ENCODE results near the gene CNOT4. TPM values are rescaled to one million over a fixed set of nuclear protein-coding genes. Genes with fewer than 3 reads are reported as not detected.

CNOT4 gene
- total RNA-seq, 1 donor from 2014 or later: 26.0 TPM

DNA sequence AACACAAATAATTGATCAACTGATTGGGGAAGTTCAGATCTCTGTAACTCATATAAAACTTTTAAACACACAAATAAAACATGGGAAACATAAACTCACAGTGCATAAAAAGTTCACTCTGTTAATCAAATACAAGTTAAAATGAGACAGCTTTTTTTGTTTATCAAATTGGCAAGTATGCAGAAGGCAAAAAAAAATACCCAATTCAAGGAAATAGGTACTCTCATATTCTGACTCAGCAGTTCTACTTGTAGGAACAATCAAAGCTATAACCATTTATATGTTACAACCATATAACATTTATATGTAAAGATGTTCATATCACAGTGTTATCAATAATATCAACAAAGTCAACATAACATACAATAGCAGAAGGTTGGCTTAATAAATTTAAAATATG lies 102.0 kb downstream of the CNOT4 start:
- intact Hi-C loops (cut with micrococcal nuclease): no loop called here

DNA sequence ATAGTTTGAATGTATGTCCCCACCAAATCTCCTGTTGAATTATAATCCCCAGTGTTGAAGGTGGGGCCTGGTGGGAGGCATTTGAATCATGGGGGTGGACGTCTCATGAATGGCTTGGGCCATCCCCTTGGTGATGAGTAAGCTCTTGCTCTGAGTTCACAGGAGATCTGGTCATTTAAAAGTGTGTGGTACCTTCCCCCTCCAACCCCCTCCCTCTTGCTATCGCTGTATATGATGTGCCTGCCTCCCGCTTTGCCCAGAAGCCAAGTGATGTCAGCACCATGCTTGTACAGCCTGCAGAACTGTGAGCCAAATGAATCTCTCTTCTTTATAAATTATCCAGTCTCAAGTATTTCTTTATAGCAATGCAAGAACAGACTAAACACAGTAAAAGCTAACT lies 103.0 kb downstream of the CNOT4 start:
- intact Hi-C loops (cut with micrococcal nuclease): no loop called here

DNA sequence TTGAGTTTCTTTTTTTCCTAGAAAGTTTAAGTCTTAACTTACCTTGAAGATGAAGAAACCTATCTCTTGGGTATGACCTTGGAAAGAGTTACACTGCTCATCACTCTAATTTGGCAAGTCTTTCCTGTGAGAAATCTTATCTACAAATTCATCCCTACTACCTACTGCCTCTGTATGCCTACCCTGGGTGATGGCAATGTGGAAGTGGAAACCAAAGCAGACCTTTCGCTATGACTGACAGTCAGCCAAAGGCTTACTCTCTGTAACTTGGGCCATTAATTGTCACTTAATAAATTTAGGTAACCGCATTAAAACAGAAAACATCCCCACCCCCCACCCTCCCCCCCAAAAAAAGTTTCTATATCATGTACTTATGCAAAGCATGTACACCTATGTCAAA lies 103.9 kb downstream of the CNOT4 start:
- intact Hi-C loops (cut with micrococcal nuclease): no loop called here

DNA sequence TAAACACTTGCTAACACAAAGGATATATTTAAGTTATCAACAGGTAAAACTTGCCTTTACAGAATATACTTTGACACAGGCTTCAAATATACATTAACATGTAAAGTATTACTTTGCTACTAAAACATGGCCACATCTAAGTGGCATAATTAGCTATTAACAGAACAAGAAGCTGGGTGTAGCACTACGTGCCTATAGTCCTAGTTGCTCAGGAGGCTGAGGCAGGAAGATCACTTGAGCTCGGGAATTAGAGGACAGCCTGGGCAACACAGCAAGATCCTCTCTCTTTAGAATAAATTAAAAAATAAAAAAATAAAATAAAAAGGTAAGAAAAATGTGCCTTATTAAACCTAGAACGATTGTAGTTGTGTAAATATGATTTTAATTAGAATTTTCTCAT lies 106.6 kb downstream of the CNOT4 start:
- intact Hi-C loops (cut with micrococcal nuclease): no loop called here

DNA sequence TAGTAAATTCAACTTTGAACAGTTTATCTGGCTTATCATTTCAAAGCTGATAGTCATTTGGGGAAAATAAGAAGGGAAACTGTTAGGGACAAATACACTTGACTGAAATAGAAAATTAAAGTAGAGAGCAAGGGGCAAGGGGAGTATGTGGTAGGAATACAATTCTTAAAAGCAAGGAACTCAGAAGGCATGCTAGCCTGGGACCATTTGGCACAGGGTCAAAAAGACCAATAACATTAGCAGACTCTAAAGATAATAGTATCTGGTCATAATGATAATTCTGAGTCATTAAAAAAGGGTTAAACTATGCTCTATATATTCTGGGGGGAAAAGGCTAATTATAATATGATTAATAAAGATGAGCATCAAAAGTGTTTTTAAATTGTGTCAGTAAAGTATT lies 112.2 kb downstream of the CNOT4 start:
- intact Hi-C loops (cut with micrococcal nuclease): no loop called here

DNA sequence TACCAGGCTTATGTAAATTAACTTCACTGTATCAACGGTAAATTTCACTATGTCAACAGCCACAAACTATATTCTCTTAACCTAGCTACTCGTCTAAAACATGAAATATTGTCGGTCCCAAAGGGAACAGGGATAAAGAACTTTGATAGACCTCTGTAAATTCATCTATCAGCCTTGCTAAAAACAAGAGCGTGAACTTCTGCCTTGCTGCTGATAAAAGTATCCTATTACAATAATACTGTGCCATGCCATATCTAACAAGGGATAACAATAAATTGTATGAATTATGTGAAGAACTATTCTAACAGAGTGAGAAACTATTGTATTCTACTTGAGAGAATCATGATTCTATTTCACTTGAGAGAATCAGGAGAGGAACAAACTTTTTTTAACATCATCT lies 117.2 kb downstream of the CNOT4 start:
- intact Hi-C loops (cut with micrococcal nuclease): no loop called here

DNA sequence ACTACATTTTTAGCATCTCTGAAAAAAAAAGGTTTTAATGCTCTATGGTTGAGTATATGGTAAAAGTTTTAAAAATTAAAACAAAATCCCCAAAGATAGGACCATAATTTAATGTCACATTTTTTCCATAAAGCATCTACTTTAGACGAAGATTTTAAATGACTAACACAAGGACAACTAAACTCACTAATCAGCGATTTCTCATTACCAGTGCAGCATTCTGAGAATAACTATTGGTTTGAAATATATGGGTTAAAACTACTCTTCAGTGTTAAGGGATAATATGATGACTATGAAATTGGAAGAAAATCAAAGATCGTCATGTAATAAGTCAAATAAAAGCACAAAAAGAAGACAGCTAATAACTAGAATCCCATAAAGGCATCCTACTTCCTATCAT lies 118.4 kb downstream of the CNOT4 start:
- intact Hi-C loops (cut with micrococcal nuclease): no loop called here

DNA sequence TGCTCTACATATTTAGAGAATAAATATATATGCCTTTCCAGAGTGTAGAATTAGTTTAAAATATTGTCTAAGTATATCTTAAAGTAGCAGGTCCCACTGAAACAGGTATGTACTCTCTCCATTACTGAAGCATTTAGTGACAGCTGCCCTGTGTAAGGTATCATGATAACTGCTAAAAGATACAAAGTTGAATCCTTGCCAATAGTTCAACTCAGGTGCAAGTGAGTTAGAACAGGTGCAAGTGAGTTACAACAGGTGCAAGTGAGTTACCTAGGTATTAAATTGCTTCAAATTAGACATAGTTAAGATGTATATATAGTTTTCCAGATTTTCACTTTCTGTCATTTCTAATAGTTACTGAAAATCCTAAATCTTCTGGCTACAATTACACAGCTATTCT lies 119.1 kb downstream of the CNOT4 start:
- intact Hi-C loops (cut with micrococcal nuclease): no loop called here

DNA sequence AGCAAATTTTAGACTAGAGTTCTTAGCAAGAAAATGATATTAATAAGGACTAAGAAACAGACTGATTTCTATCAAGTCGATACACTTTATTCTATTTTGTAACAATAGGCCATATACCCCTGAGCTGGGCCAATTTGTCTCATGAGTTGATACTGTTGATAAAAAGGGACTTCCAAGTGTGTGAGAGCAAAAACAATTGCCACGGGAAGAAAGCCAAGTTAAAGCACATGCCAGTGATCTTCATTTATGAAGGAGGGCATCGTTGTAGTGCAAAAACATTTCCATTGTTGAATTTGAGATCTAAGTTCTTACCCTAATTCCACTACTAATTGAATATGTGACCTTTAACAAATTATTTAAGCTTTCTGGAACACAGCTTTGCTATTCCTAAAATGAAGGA lies 119.9 kb downstream of the CNOT4 start:
- intact Hi-C loops (cut with micrococcal nuclease): no loop called here

DNA sequence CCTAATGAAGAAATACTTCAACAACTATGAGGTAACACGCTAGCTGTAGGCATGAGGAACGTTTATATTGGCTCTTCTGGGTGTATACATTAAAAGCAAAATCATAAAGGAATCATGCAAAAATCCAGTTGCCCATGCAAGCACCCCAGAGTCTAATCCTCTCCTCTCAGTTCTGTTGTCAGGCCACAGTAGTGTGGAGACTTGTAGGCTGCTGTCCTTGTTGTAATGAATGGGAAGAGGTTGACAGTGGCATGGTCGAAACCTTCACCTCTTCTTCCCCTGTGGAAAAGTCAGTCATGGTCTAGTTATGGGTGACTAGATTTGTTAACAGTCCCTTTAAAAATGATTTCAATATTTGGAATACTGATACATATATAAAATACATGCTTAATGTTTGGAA lies 121.3 kb downstream of the CNOT4 start:
- intact Hi-C loops (cut with micrococcal nuclease): no loop called here

DNA sequence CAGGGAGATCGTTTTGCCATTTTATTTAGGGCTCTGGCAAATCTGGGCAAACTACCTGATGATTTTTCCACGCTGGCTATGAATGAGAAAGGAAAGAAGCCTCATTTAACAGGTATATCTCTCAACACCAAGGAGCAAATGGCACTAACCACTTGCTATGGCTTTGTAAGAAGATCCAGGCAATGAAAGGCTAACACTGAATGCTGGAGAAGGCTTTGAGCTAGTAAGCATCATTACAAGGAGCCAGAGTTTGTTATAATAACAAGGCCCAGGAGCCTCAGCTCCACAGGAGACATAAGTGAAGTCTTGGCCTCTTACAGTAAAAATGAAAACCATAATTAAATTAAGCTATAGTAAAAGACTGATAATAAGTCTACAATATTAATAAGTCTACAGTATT lies 123.1 kb downstream of the CNOT4 start:
- intact Hi-C loops (cut with micrococcal nuclease): no loop called here

DNA sequence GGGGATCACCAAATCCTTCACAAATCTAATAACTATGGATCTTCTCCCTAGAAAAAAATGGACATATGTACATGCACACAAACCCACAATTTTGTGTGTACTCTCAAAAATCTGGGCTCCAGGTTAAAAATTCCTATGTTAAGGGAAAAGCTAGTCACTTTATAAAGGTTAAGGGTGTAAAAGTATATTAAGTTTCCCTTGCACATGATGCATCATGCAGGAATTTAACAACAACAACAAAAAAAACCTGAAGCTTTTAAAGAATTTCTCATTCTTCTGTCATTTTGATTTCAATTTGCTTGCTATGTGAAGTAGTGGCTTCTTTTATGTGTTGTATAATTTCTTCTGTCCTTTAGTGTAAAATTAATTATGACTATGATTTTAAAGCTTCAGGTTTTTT lies 123.7 kb downstream of the CNOT4 start:
- intact Hi-C loops (cut with micrococcal nuclease): no loop called here

DNA sequence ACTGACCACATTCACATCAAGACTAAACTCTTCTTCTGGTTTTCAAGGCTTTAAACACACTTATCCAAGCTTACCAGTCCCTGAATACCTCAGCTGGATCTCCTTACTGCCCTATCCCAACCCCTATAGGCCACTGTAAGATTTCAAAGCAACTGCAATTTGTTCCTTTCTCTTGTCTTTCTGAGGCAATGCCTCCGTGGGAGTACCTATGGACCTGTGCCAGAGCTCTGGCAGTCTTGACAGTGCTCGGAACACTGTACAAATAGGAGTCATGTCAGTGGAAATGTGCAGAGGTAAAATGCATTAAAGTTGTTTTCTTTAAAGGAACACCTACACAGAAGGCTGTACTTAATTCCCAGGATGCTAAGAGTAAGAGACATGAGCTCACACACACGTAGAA lies 124.7 kb downstream of the CNOT4 start:
- intact Hi-C loops (cut with micrococcal nuclease): no loop called here

DNA sequence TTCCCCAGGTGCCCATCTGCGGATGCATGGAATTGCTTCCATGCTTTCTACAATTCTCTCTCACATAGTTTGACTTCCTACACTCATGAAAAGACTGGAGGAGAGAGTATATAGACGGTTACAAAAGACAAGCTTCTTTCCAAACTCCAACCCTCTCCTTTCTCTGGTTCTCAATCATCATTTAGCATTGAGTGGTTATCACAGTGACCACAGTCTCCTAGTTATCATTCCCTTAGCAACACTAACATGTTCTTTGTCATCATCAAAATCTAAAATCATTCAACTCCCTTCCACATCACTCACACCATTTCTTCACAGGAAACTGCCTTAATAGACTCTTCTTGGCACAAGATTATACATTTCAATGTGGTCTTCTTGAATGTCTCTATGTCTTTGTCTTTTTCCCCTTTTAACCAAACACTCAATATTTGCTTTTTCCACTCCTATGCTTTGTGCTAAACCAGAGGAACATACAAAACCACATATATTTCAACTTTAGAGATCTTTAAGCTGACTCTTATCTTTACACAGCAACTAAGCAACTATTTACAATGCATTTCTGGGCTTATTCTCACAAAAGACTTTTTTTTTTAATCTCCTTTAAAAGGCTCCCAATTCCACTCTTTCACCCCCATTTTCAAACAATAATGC lies 126.3 kb downstream of the CNOT4 start:
- intact Hi-C loops (cut with micrococcal nuclease): no loop called here

DNA sequence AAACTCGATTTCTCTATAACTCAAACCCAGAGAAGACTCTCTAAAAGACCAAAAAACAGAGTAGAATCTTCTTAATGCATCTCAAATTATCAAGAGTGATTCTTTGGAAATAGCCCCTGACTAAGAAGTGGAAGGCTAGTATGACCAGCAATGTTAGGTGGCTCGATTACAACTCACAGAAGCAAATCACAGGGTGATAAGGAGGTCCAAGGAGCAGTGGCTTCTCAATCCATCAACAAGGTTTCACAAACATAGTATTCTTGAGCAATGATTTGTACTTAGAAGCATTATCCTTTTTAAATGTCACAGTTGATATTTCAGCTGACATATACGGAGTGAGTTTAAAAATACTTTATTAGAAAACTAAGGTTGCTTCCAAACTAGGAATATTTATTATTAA lies 127.7 kb downstream of the CNOT4 start:
- intact Hi-C loops (cut with micrococcal nuclease): no loop called here

DNA sequence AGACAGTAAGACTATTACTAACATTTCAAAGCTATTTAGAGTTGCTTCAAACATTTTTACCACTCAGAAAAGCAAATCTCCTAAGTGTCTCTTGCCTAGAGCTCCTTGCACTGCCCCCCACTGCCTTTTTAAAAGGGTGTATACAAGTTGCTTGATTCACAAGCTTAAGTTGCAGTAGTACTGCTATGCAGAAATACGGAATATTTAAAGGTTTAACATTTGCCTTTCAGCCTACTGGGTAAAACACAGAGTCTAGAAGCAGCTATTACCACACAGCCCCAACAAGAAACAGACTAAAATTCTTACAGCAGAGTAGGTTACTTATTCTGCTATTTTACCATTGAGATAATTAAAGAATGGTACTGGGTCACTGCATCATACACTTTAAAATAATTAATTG lies 128.5 kb downstream of the CNOT4 start:
- intact Hi-C loops (cut with micrococcal nuclease): no loop called here

DNA sequence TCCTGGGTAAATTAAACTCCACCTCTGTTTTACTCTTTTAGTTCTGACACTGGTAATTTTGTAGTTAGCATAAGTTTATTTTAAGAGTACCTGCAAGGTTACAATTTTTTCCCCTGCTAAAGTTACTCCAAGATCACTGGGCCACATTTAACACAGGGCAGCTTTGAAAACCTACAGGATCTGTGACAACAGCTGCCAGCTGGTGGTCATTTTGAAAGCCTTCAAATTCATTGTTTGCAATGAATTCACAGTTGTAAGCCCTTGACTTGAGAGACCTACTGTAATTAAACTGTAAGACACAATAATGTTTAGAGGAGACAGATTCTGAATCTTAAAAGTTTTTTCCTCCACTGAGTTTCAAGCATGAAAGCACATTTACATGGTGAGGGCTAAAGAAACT lies 129.6 kb downstream of the CNOT4 start:
- intact Hi-C loops (cut with micrococcal nuclease): no loop called here

DNA sequence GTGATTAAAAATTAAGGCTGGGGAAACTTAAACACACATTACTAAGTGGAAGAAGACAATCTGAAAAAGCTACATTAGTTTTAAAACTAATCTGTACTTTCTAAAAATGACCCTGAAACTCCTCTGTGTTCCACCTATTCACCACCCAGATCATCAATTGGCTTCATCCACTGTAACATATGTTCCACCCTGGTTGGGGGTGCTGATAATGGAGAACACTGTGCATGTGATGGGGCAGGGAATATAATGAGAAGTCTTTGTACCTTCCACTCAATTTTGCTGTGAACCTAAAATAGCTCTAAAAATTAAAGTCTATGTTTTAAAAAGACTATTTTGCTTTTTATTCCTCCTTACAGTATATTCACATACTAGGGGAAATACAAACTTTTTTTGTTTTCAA lies 132.7 kb downstream of the CNOT4 start:
- intact Hi-C loops (cut with micrococcal nuclease): no loop called here

DNA sequence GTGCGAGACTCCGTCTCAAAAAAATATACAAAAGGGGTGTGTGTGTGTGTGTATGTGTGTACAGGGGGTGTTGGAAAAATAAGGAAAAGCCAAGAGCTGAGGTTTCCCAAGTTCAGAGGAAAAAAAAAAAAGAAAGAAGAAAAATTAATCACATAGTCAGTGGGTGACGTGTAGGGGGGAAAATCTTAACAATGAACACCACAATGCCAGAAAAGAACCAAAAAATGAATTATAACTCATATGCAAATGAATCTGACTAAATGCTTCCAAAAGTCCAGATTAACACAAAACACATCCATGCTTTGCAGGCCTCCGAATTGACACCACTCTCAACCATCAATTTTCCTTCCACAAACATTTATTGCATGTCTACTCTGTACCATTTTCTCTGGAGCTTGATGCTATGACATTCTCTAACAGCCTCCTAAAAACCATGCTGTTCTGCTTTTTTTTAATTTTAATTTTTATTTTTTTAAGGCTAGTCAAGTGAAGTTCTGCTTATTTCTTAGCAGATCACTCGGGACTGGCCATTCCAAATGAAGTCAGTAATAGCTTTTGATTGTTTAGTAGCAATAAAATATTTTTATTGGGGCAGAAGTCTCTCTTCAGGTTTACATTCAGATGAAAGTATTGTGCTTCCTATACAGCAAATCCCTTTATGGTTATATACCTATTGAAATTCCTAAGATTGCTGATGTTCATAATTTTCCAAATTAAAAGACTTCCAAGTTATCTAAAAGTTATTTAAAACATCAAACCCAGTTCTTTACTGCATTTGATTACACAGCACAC lies 133.8 kb downstream of the CNOT4 start:
- intact Hi-C loops (cut with micrococcal nuclease): no loop called here

DNA sequence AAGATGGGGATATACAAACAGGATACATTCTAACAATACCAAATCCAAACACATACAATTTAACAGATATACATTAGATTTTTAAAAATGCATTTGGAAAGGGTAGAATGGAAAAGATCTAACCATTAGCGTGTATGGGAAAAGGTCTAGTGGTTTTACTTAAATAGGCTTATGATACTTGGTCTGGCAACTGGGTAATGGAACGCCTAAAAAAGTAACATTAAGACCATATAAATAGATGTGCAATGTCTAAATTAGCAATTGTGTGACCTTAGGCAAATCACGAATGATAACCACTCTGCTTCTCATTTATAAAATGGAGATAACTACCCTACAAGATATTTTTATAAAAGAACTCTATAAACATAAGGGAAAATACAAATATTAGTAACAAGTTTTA lies 135.2 kb downstream of the CNOT4 start:
- intact Hi-C loops (cut with micrococcal nuclease): no loop called here

DNA sequence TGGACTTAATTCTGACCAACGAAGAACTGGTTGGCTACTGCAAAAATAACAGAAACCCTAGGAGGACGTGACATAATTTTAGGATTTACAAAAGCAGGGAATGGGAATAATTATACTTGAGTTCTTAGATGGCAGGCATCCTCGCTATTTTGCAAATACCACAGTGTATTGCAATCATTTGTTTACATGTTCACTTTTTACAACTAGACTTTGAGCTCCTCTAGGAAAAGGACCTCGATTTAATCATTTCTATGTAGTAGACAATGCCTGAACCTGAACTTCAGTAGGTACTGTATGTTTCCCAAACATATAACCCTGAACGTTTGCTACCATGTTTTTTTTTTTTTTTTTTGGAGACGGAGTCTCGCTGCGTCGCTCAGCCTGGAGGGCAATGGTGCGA lies 137.7 kb downstream of the CNOT4 start:
- intact Hi-C loops (cut with micrococcal nuclease): no loop called here

DNA sequence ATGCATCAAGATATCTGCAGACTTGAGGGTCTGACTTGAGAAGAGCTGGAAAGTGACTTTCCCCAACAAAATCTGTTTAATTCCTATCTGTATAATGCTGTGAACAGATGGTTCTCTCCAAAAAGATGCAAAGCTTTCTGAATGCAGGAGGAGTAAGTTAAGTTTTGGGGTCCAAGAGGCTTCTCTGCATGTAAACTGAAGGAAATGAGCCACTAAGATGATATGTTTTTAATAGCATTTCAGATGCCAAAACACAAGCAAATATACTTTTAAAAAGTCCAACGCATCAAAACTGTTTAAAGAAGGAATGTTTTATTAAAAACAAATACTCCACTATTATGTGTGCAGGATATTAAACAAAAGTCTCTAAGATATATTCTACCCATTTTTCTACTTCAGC lies 139.2 kb downstream of the CNOT4 start:
- intact Hi-C loops (cut with micrococcal nuclease): no loop called here

DNA sequence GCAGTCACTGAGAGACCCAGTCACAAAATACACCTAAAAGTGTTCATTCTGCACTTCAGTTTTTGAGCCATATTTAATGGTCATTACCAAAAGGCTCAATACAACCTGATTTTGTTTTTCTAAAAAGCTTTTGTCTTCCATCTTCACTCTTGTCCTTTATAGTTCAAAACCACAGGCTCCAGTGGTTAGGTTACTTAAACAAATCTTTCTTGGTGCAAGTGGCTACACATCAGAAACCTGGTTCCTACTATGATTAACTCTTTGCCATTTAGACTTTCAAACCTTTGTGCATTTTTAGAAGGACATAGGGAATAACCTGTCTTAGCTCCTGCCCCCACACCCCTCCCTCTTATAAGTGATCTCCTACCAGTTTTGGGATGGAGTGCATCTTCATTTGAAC lies 140.5 kb downstream of the CNOT4 start:
- intact Hi-C loops (cut with micrococcal nuclease): no loop called here
